ENCODE measurements around the gene JAML.

Gene JAML

GRCh38 chr11:118236170-118236569 is 11.4 kb upstream of the JAML start:
- Histone ChIP-seq H3K27ac (no peak overlapping the region), H3K4me2 (ENCODE audit: low read length) (no peak overlapping the region), H3K36me3 (ENCODE audit: control insufficient read depth, insufficient read depth, low read length) (no peaks in the 10 kb centered on the region), H3K4me3 (ENCODE audit: low read depth, low read length) (no peak overlapping the region), H3K79me2 (no peaks in the 10 kb centered on the region), H3K27me3 (ENCODE audit: control insufficient read depth, insufficient read depth, low read length) (no peaks in the 10 kb centered on the region), H3K4me1 (no peaks in the 10 kb centered on the region), H3K9ac (no peak overlapping the region), H2AFZ (no peak overlapping the region), H3K9me3 (ENCODE audit: control insufficient read depth, low read length) (no peaks in the 10 kb centered on the region)
- no peak for TF ChIP-seq CTCF (IDR thresholded peaks at IDR 0.05)

DNA sequence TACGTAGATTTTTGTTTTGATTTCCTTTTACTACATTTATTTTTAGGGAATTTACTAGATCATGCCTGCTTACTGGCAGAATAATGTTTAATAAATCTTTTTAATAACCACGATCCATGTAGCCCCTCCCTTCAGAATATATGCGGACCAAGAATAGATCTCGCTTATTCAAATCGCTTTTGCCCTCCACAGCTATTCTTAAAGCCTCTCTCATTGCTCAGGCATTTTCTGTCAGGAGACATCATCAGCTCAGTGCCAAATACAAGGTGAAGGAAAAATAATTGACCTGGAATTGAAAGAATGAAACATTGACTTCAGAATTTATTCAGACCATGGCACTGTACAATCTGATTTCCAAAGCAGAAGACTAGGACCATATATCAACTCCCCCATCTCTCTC is 10.0 kb upstream of the JAML start:
- no peak overlapping the region for H3K27ac ChIP-seq
- TF ChIP-seq CTCF (IDR thresholded peaks at IDR 0.05): no peak
- H3K79me2 ChIP-seq: no peaks in the 10 kb centered on the region
- H3K9ac ChIP-seq: no peak overlapping the region
- H3K4me3 ChIP-seq (ENCODE audit: low read depth, low read length): no peak overlapping the region
- H3K27me3 ChIP-seq (ENCODE audit: control insufficient read depth, insufficient read depth, low read length): no peaks in the 10 kb centered on the region
- H3K4me2 ChIP-seq (ENCODE audit: low read length): no peak overlapping the region
- H2AFZ ChIP-seq: no peak overlapping the region
- H3K4me1 ChIP-seq: no peaks in the 10 kb centered on the region
- no peaks in the 10 kb centered on the region for H3K36me3 ChIP-seq (ENCODE audit: control insufficient read depth, insufficient read depth, low read length)
- H3K9me3 ChIP-seq (ENCODE audit: control insufficient read depth, low read length): no peaks in the 10 kb centered on the region

- Histone ChIP-seq H2AFZ (no peak overlapping the region), H3K36me3 (ENCODE audit: control insufficient read depth, insufficient read depth, low read length) (no peaks in the 10 kb centered on the region), H3K4me3 (ENCODE audit: low read depth, low read length) (no peak overlapping the region), H3K4me2 (ENCODE audit: low read length) (no peak overlapping the region), H3K9me3 (ENCODE audit: control insufficient read depth, low read length) (no peaks in the 10 kb centered on the region), H3K27ac (no peak overlapping the region), H3K79me2 (no peaks in the 10 kb centered on the region), H3K27me3 (ENCODE audit: control insufficient read depth, insufficient read depth, low read length) (no peaks in the 10 kb centered on the region), H3K9ac (no peak overlapping the region), H3K4me1 (no peaks in the 10 kb centered on the region)
- no peak for TF ChIP-seq CTCF (IDR thresholded peaks at IDR 0.05)
Measured at GRCh38 chr11:118233850-118234249, 9.0 kb upstream of the JAML start.

DNA sequence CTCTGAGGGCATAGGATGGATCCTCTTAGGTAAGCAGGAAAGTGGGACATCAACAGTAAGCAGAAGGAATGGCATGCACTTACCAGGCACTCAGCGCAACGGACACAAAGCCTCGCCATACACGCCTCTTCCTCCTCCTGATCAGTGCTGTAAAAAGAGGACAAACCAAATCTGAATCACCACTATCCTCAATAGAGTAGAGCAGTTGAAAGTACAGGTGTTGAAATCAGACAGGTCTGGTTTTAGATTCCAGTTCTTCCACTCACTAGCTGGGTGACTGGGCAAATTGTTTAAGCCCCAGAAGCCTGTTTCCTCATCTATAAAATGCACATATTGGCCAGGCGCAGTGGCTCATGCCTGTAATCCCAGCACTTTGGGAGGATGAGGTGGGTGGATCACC is 8.6 kb upstream of the JAML start:
- no peak for TF ChIP-seq CTCF (IDR thresholded peaks at IDR 0.05)

GRCh38 chr11:118232659-118233058 is 7.8 kb upstream of the JAML start:
- Histone ChIP-seq H3K36me3 (ENCODE audit: control insufficient read depth, insufficient read depth, low read length) (no peaks in the 10 kb centered on the region), H3K27ac (no peak overlapping the region), H3K9ac (no peak overlapping the region), H3K4me1 (no peaks in the 10 kb centered on the region), H3K4me3 (ENCODE audit: low read depth, low read length) (no peak overlapping the region), H2AFZ (no peak overlapping the region), H3K4me2 (ENCODE audit: low read length) (no peak overlapping the region), H3K79me2 (no peaks in the 10 kb centered on the region), H3K9me3 (ENCODE audit: control insufficient read depth, low read length) (no peaks in the 10 kb centered on the region), H3K27me3 (ENCODE audit: control insufficient read depth, insufficient read depth, low read length) (no peaks in the 10 kb centered on the region)
- TF ChIP-seq CTCF (IDR thresholded peaks at IDR 0.05): no peak

More for the DNA sequence above, 8.6 kb upstream of the JAML start:
- no peaks in the 10 kb centered on the region for H3K9me3 ChIP-seq (ENCODE audit: control insufficient read depth, low read length)
- H3K4me3 ChIP-seq (ENCODE audit: low read depth, low read length): no peak overlapping the region
- no peak overlapping the region for H2AFZ ChIP-seq
- H3K9ac ChIP-seq: no peak overlapping the region
- H3K27me3 ChIP-seq (ENCODE audit: control insufficient read depth, insufficient read depth, low read length): no peaks in the 10 kb centered on the region
- H3K36me3 ChIP-seq (ENCODE audit: control insufficient read depth, insufficient read depth, low read length): no peaks in the 10 kb centered on the region
- H3K4me2 ChIP-seq (ENCODE audit: low read length): no peak overlapping the region
- no peaks in the 10 kb centered on the region for H3K4me1 ChIP-seq
- H3K27ac ChIP-seq: no peak overlapping the region
- no peaks in the 10 kb centered on the region for H3K79me2 ChIP-seq
